Neural progenitor cell (in vitro differentiated cells): ENCODE results near the gene AASDH. TPM values are rescaled to one million over a fixed set of nuclear protein-coding genes. Genes with fewer than 3 reads are reported as not detected.

ENCODE experiments used
- DNase-seq: peaks from one replicate; pipeline ENCODE4 v3.0.0-alpha.2; 2016; ENCODE audit warnings: low spot score
- H2AFZ ChIP-seq: fragments of 200-600 bp; sonication (generic); replicated peaks from 2 replicates; pipeline ENCODE4 v1.6.1; 2016; ENCODE audit warnings: antibody characterized with exemption
- H3F3A ChIP-seq: fragments of 200-600 bp; sonication (generic); 2 replicates; pipeline ENCODE4 v1.6.1; 2016; ENCODE audit warnings: antibody characterized with exemption, low read depth
- H3K27ac ChIP-seq: fragments of 200-600 bp; sonication (generic); 2 replicates; pipeline ENCODE4 v1.5.1; 2016; ENCODE audit warnings: mild to moderate bottlenecking
- H3K27me3 ChIP-seq: fragments of 200-600 bp; sonication (generic); 2 replicates; pipeline ENCODE4 v1.6.1; 2016; ENCODE audit warnings: mild to moderate bottlenecking, moderate library complexity
- H3K36me3 ChIP-seq: fragments of 200-600 bp; sonication (generic); 2 replicates; pipeline ENCODE4 v1.5.1; 2016
- H3K4me1 ChIP-seq: fragments of 200-600 bp; sonication (generic); 2 replicates; pipeline ENCODE4 v1.6.1; 2016; ENCODE audit warnings: mixed run types
- H3K4me2 ChIP-seq: fragments of 200-600 bp; sonication (generic); 2 replicates; pipeline ENCODE4 v1.6.1; 2016
- H3K4me3 ChIP-seq: fragments of 200-600 bp; sonication (generic); 2 replicates; pipeline ENCODE4 v1.5.1; 2016
- H3K79me2 ChIP-seq: fragments of 200-600 bp; sonication (generic); 2 replicates; pipeline ENCODE4 v1.6.1; 2016; ENCODE audit warnings: low read depth
- H3K9ac ChIP-seq: fragments of 200-600 bp; sonication (generic); 2 replicates; pipeline ENCODE4 v1.6.1; 2016
- H3K9me3 ChIP-seq: fragments of 200-600 bp; sonication (generic); 2 replicates; pipeline ENCODE4 v1.5.1; 2016; ENCODE audit warnings: low read depth
- H4K20me1 ChIP-seq: fragments of 200-600 bp; sonication (generic); 2 replicates; pipeline ENCODE4 v1.6.1; 2016; ENCODE audit warnings: low read depth
- H3K27ac Mint-ChIP-seq: 3 replicates; pipeline ENCODE4 v1.8.0; 2021; ENCODE audit warnings: mixed read lengths
- H3K27me3 Mint-ChIP-seq: 2 replicates; pipeline ENCODE4 v1.8.0; 2022; ENCODE audit warnings: low read depth, mild to moderate bottlenecking, inconsistent platforms, moderate library complexity, mixed read lengths; ENCODE audit not compliant: insufficient read depth
- H3K36me3 Mint-ChIP-seq: 3 replicates; pipeline ENCODE4 v1.8.0; 2021; ENCODE audit warnings: mixed read lengths
- H3K4me1 Mint-ChIP-seq: 3 replicates; pipeline ENCODE4 v1.8.0; 2021; ENCODE audit warnings: mixed read lengths
- H3K4me3 Mint-ChIP-seq: 3 replicates; pipeline ENCODE4 v1.8.0; 2021; ENCODE audit warnings: mild to moderate bottlenecking, moderate library complexity, mixed read lengths
- H3K9me3 Mint-ChIP-seq: 3 replicates; pipeline ENCODE4 v1.8.0; 2020; ENCODE audit warnings: mixed read lengths
- CTCF ChIP-seq: fragments of 200-600 bp; sonication (generic); IDR thresholded peaks from 2 replicates; pipeline ENCODE4 v1.5.1; 2017; ENCODE audit warnings: antibody characterized with exemption, mild to moderate bottlenecking
- EZH2 ChIP-seq: fragments of 200-600 bp; sonication (generic); IDR thresholded peaks from 2 replicates; pipeline ENCODE4 v1.6.1; 2017; ENCODE audit warnings: antibody characterized with exemption, mild to moderate bottlenecking, moderate library complexity
- EZH2phosphoT487 ChIP-seq: fragments of 200-600 bp; sonication (generic); IDR thresholded peaks from 2 replicates; pipeline ENCODE4 v1.6.1; 2017; ENCODE audit warnings: antibody characterized with exemption
- total RNA-seq: library from RNA; depleted of rRNA; stranded (reverse); fragments of >200 nt; gene quantifications from 2 replicates; pipeline ENCODE4 v1.2.3, GENCODE V29; 2015; ENCODE audit warnings: low replicate concordance

Gene AASDH
- total RNA-seq, 1 donor from 2014 or later: 33.1 TPM

- Mint-ChIP-seq H3K4me1 (no peaks in the 10 kb centered on the region), H3K9me3 (no peaks in the 10 kb centered on the region), H3K36me3 (peaks cover 11% of the 10 kb centered on the region), H3K27ac (no peak overlapping the region), H3K4me3 (no peak overlapping the region), H3K27me3 (no peaks in the 10 kb centered on the region)
- H2AFZ ChIP-seq: no peak overlapping the region
- no peaks in the 10 kb centered on the region for H3F3A ChIP-seq
- no peaks in the 10 kb centered on the region for H3K79me2 ChIP-seq
- H3K27ac ChIP-seq: no peak overlapping the region
- no peaks in the 10 kb centered on the region for H3K4me1 ChIP-seq
- TF ChIP-seq CTCF (no peak), EZH2 (no peak), EZH2phosphoT487 (no peak)
- no peak overlapping the region for H3K4me2 ChIP-seq
- no peak overlapping the region for H3K4me3 ChIP-seq
- H3K27me3 ChIP-seq: no peaks in the 10 kb centered on the region
- no peaks in the 10 kb centered on the region for H4K20me1 ChIP-seq
- H3K36me3 ChIP-seq: no peaks in the 10 kb centered on the region
- H3K9me3 ChIP-seq: no peaks in the 10 kb centered on the region
- DNase-seq: no peak
- H3K9ac ChIP-seq: no peak overlapping the region
These were observed 79.9 kb downstream of the AASDH start for GRCh38 chr4:56307423-56307822.

GRCh38 chr4:56305390-56305789, 81.9 kb downstream of the AASDH start:
- Mint-ChIP-seq H3K27me3 (no peaks in the 10 kb centered on the region), H3K4me1 (peaks cover 18% of the 10 kb centered on the region), H3K4me3 (no peak overlapping the region), H3K9me3 (no peaks in the 10 kb centered on the region), H3K36me3 (peaks cover 9% of the 10 kb centered on the region), H3K27ac (no peak overlapping the region)
- H3K9ac ChIP-seq: no peak overlapping the region
- H3K4me3 ChIP-seq: no peak overlapping the region
- no peak overlapping the region for H3K27ac ChIP-seq
- H3K4me1 ChIP-seq: no peaks in the 10 kb centered on the region
- H3K36me3 ChIP-seq: no peaks in the 10 kb centered on the region
- H3F3A ChIP-seq: no peaks in the 10 kb centered on the region
- no peaks in the 10 kb centered on the region for H3K9me3 ChIP-seq
- H3K4me2 ChIP-seq: no peak overlapping the region
- no peaks in the 10 kb centered on the region for H3K79me2 ChIP-seq
- H4K20me1 ChIP-seq: peaks cover 5% of the 10 kb centered on the region
- H2AFZ ChIP-seq: no peak overlapping the region
- TF ChIP-seq EZH2: no peak
- no peak for TF ChIP-seq EZH2phosphoT487
- TF ChIP-seq CTCF: no peak
- no peak for DNase-seq
- H3K27me3 ChIP-seq: no peaks in the 10 kb centered on the region

- TF ChIP-seq EZH2phosphoT487 (no peak), EZH2 (no peak), CTCF (no peak)
- Histone ChIP-seq H3K79me2 (no peaks in the 10 kb centered on the region), H3K27ac (no peak overlapping the region), H3K4me1 (no peaks in the 10 kb centered on the region), H3K9me3 (no peaks in the 10 kb centered on the region), H4K20me1 (peaks cover 5% of the 10 kb centered on the region), H2AFZ (no peak overlapping the region), H3K4me2 (no peak overlapping the region), H3K27me3 (no peaks in the 10 kb centered on the region), H3K36me3 (no peaks in the 10 kb centered on the region), H3F3A (no peaks in the 10 kb centered on the region), H3K4me3 (no peak overlapping the region), H3K9ac (no peak overlapping the region)
- H3K4me1 Mint-ChIP-seq: peaks cover 20% of the 10 kb centered on the region
- peaks cover 12% of the 10 kb centered on the region for H3K36me3 Mint-ChIP-seq
- H3K9me3 Mint-ChIP-seq: no peaks in the 10 kb centered on the region
- H3K4me3 Mint-ChIP-seq: no peak overlapping the region
- H3K27me3 Mint-ChIP-seq: no peaks in the 10 kb centered on the region
- DNase-seq: no peak
- no peak overlapping the region for H3K27ac Mint-ChIP-seq
These were observed 83.4 kb downstream of the AASDH start for GRCh38 chr4:56303921-56304320.
